HG02938 (cell line): ENCODE data around the gene PLEKHA7.

Experiments used
- ATAC-seq: cut with Tn5 transposase; IDR thresholded peaks from one replicate; pipeline ENCODE4 v1.9.1; 2021; ENCODE audit warnings: mild to moderate bottlenecking, moderate library complexity; ENCODE audit not compliant: unreplicated experiment

PLEKHA7 gene

GRCh38 chr11:16815047-16815767 lies 199.0 kb downstream of the PLEKHA7 start:
- no peak for ATAC-seq

- no peak for ATAC-seq
Observed at GRCh38 chr11:16814410-16815046, 199.7 kb downstream of the PLEKHA7 start.

GRCh38 chr11:16813126-16813525 lies 201.1 kb downstream of the PLEKHA7 start:
- ATAC-seq = no peak

GRCh38 chr11:16812274-16812673 lies 201.9 kb downstream of the PLEKHA7 start:
- ATAC-seq = no peak

GRCh38 chr11:16811136-16812020 lies 202.8 kb downstream of the PLEKHA7 start:
- ATAC-seq = no peak

- no peak for ATAC-seq
Observed at GRCh38 chr11:16809886-16810668, 204.1 kb downstream of the PLEKHA7 start.

- no peak for ATAC-seq
Observed at GRCh38 chr11:16807306-16807705, 206.9 kb downstream of the PLEKHA7 start.

GRCh38 chr11:16806791-16807190 lies 207.4 kb downstream of the PLEKHA7 start:
- ATAC-seq = no peak

GRCh38 chr11:16805938-16806337 lies 208.3 kb downstream of the PLEKHA7 start:
- no peak for ATAC-seq

GRCh38 chr11:16804104-16804947 lies 209.9 kb downstream of the PLEKHA7 start:
- no peak for ATAC-seq

GRCh38 chr11:16801288-16801980 lies 212.8 kb downstream of the PLEKHA7 start:
- ATAC-seq = no peak

GRCh38 chr11:16800382-16800781 lies 213.8 kb downstream of the PLEKHA7 start:
- no peak for ATAC-seq

GRCh38 chr11:16799890-16800289 lies 214.3 kb downstream of the PLEKHA7 start:
- no peak for ATAC-seq

- no peak for ATAC-seq
Observed at GRCh38 chr11:16799221-16799620, 215.0 kb downstream of the PLEKHA7 start.

- no peak for ATAC-seq
Observed at GRCh38 chr11:16797776-16798175, 216.4 kb downstream of the PLEKHA7 start.

GRCh38 chr11:16796311-16796710 lies 217.9 kb downstream of the PLEKHA7 start:
- ATAC-seq = no peak

GRCh38 chr11:16795146-16795545 lies 219.1 kb downstream of the PLEKHA7 start:
- no peak for ATAC-seq

GRCh38 chr11:16794047-16794818 lies 220.0 kb downstream of the PLEKHA7 start:
- ATAC-seq = no peak

GRCh38 chr11:16793511-16793910 lies 220.7 kb downstream of the PLEKHA7 start:
- no peak for ATAC-seq
